Measurements from ENCODE around the gene PCIF1. TPM values are rescaled to one million over a fixed set of nuclear protein-coding genes. Genes with fewer than 3 reads are reported as not detected.
"Not testable (repeated sequence)": the region's sequence is repeated elsewhere in the genome, so short reads cannot be mapped to it uniquely, and the experiment has no call there.

PCIF1 gene
- total RNA-seq, 1 experiment from 2014 or later: 10.9 TPM

- in situ Hi-C loops (cut with HindIII; ENCODE audit: low pct_unique_long_range_greater_than_20kb, low sequenced_read_pairs): no loop called here
- no peak for DNase-seq (ENCODE audit: low read depth, low spot score)
Observed at GRCh38 chr20:45899046-45899835, 35.2 kb upstream of the PCIF1 start.

DNA sequence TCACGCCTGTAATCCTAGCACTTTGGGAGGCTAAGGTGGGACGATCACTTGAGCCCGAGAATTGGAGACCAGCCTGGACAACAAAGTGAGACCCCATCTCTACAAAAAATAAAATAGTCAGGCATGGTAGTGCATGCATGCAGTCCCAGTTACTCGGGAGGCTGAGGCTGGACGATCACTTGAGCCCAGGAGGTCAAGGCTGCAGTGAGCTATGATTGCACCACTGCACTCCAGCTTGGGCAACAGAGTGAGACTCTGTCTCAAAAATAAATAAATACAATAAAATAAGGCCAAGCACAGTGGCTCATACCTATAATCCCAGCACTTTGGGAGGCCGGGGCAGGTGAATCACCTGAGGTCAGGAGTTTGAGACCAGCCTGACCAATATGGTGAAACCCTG lies 33.2 kb upstream of the PCIF1 start:
- DNase-seq (ENCODE audit: low read depth, low spot score); in situ Hi-C loops (cut with HindIII; ENCODE audit: low pct_unique_long_range_greater_than_20kb, low sequenced_read_pairs): not testable (repeated sequence)

- in situ Hi-C loops (cut with HindIII; ENCODE audit: low pct_unique_long_range_greater_than_20kb, low sequenced_read_pairs): no loop called here
- DNase-seq (ENCODE audit: low read depth, low spot score): no peak
Observed at GRCh38 chr20:45902199-45902701, 32.2 kb upstream of the PCIF1 start.

DNA sequence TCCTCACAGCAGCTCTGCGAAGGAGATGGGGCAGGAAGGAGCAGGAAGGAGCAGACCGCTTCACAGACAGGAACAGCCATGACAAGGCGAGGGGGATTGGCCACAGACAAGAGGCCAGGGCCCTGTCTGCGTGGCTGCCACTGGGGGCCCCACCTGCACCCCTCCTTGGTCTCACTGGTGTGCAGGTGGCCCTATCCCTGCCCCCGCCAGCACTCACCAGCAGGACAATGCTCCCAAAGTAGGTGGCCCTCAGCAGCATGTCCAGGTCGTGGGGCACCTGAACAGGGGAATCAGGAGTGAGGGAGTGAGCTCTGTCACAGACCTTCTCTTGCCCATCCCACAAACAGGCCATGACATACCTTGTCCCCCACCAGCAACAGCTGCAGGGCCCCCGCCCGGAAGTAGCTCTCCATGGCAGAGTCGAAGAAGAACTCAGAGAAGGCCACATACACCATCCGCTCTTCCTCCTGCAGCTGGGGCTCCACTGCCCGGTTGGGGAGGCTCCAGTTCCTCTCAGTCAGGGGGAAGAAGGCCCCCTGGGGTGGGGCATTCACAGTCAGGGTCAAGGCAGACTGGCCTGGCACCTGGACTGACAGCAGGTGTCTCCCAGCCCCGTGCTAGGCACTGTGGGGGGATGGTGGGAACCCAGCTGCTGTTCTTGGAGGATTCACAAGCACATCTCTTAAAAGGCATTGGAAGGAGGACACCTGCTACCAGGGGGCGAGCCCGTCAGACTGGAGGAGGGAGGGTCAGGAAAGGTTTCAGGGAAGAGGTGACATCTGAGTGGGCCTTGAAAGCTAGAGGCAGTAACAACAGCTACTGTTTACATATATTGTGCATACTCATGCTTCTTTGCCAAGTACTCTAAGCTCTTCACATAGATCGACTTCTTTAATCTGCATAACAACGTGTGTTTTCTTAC lies 29.6 kb upstream of the PCIF1 start:
- no peak for DNase-seq (ENCODE audit: low read depth, low spot score)
- in situ Hi-C loops (cut with HindIII; ENCODE audit: low pct_unique_long_range_greater_than_20kb, low sequenced_read_pairs): no loop called here

DNA sequence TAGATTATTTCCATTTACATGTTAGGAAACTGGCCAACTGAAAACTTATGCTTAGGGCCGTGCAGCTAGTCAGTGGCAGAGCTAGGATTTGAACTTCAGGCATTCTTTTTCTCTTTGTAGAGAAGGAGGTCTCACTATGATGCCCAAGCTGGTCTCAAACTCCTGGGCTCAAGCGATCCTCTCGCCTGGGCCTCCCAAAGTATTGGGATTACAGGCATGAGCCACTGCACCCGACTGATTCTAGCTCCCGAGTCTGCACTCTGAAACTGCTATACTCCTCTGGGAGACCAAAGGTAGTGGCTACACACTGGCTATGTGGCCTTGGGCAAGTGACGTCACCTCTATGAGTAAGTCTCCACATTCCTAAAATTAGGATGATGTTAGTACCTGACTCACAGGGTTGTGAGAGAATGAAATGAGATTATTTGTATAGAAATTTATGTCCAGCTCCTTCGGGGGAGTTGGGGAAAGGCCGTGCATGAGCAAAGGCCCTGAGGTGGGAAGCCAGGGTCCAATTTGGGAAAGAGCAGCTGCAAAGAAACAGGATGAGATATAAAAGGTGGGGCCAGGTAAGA lies 28.9 kb upstream of the PCIF1 start:
- in situ Hi-C loops (cut with HindIII; ENCODE audit: low pct_unique_long_range_greater_than_20kb, low sequenced_read_pairs): no loop called here
- no peak for DNase-seq (ENCODE audit: low read depth, low spot score)

GRCh38 chr20:45907219-45907948 lies 27.1 kb upstream of the PCIF1 start:
- DNase-seq (ENCODE audit: low read depth, low spot score): no peak
- in situ Hi-C loops (cut with HindIII; ENCODE audit: low pct_unique_long_range_greater_than_20kb, low sequenced_read_pairs): no loop called here

DNA sequence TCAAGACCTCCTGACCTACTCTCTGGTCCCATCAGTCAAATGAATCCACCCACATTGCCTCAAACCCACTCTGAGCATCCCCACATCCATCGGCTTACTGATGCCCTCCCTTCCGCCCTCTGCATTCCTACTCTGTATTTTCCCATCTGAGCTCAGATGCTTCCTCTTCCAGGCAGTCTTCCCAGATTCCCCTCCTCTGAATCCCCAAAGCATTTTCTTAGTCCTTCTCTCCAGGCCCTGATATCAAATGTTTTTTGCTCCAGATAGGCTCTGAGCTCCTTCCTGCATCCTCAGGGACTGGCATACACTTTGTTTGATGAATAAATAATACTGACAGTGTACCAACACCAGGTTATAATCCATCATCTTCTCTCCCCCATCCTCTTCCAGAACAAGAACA lies 26.4 kb upstream of the PCIF1 start:
- DNase-seq (ENCODE audit: low read depth, low spot score): no peak
- in situ Hi-C loops (cut with HindIII; ENCODE audit: low pct_unique_long_range_greater_than_20kb, low sequenced_read_pairs): no loop called here

DNA sequence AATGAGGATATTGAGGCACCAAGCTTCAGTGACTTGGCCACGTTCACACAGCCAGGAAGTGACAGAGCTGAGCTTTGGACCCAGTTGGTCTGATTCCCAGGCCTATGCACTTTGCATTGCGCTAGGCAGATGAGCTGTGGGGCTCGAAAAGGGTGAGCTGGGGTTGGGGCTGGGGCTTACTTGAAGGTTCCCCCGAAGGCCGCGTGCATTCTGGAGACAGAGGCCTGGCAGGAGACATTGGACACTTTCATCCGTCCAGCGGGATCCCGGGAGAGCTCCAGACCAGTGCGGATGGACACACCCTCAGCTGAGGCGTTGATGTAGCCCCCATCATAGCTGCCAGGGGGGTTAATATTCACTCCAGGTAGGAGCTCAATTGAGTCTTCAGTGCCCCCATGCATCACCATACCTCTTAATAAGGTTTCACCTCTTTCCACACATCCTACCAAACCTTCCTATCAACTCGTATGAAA lies 25.1 kb upstream of the PCIF1 start:
- in situ Hi-C loops (cut with HindIII; ENCODE audit: low pct_unique_long_range_greater_than_20kb, low sequenced_read_pairs): no loop called here
- DNase-seq (ENCODE audit: low read depth, low spot score): no peak

- in situ Hi-C loops (cut with HindIII; ENCODE audit: low pct_unique_long_range_greater_than_20kb, low sequenced_read_pairs): no loop called here
- DNase-seq (ENCODE audit: low read depth, low spot score): no peak
Observed at GRCh38 chr20:45909817-45910669, 24.4 kb upstream of the PCIF1 start.

DNA sequence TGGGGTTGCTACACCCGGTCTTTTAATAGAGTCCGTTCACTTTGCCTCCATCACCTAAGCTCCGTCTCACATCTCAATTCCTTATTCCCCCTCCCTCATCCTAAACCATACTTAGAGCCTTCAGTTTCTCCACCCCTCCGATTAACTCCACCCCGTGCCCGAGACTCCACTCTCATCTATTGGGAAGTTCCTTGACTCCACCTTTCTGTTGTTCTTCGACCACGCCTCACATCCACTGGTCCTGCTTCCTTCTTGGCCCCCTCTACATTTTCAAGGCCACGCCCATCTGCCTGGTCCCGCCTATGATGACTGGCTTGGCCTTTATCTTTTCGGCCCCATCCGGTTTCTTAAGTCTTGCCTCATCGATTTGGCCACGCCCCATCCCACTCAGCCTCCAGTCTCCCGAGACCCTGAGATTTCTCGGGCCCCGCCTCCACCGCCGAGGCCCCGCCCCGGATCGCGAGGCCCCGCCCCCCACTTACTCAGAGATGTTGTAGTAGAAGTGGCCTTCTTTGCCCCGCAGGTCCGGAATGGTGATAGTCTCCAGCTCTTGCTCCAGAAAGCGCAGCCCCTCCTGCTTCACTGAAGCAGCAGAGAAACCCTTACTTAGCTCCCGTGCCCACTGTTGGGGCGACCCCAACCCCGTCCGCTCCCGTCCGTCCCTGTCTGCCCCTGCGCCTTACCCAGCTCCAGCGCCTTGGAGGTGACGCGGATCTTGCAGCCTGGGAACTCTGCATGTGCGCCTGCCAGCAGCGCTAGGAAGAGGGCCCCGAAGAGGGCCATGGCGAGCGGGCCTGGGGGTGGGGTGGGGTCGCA lies 23.6 kb upstream of the PCIF1 start:
- peak; percentile 90 for DNase-seq (ENCODE audit: low read depth, low spot score)
- in situ Hi-C loops (cut with HindIII; ENCODE audit: low pct_unique_long_range_greater_than_20kb, low sequenced_read_pairs): no loop called here

DNA sequence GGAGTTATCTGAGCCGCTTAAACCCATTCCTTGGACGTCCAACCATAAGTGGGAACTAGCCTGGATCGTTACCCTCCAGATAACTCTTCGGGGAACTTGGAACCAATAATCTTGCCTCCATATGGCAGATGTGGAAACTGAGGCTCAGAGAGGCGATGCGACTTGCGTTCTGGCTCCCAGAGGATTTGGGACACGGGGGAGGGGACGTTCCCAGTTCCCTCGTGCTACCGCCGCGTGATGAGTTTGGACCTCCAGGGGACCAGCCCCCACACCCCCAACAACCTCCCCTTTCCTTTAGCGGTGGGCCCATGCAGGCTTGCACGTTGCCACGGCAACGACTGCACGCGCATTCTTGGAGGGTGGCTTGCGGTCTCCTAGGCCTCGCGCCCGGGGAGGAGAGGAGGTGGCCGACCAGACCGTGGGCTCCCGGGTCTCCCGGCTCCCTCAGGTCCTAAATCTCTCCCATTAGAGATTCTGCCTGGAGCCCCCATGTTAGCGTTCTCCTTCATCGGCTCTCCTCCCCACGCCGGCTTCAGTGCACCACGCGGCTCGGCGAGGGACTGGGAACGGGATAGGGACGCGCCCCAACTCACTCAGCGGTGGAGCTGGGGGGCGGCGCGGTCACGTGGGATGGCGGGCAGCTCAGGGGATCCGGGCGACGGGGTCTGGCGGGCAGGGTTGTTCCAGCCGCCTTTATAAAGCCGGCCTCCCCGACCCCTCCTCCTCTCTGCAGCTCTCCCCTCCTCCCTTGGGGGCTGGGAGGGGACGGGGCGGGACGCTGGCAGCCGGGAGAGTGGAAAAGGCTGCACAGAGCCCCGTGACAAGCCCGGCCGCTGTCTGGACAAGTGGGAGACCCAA lies 22.8 kb upstream of the PCIF1 start, which contains the start of gene PLTP:
Gene PLTP, minus strand, starts transcription at position 670 of the 858 bp plus-strand sequence. CDS start 703 bp downstream, outside the sequence.
- peak; percentile 24 for DNase-seq (ENCODE audit: low read depth, low spot score)
- in situ Hi-C loops (cut with HindIII; ENCODE audit: low pct_unique_long_range_greater_than_20kb, low sequenced_read_pairs): no loop called here

GRCh38 chr20:45912344-45912682 lies 22.2 kb upstream of the PCIF1 start:
- DNase-seq (ENCODE audit: low read depth, low spot score): no peak
- in situ Hi-C loops (cut with HindIII; ENCODE audit: low pct_unique_long_range_greater_than_20kb, low sequenced_read_pairs): no loop called here

DNA sequence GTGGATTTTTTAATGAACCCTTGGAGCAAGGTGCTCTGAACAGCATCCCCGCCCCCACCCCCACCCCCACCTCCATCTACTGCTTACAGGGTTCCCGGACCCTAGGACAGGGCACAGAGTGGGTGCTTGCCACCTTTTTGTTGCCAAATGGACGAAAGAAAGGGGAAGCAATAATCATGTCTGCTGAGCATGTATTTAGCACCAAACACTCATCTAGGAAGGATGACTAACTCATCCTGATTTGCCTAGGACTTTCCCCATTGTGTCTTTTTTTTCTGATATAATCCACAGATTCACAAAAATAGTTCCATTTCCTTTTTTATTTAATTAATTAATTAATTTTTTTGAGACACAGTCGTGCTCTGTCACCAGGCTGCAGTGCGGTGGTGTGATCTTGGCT lies 21.4 kb upstream of the PCIF1 start:
- in situ Hi-C loops (cut with HindIII; ENCODE audit: low pct_unique_long_range_greater_than_20kb, low sequenced_read_pairs): no loop called here
- no peak for DNase-seq (ENCODE audit: low read depth, low spot score)

GRCh38 chr20:45917790-45918141 lies 16.7 kb upstream of the PCIF1 start:
- no peak for DNase-seq (ENCODE audit: low read depth, low spot score)
- in situ Hi-C loops (cut with HindIII; ENCODE audit: low pct_unique_long_range_greater_than_20kb, low sequenced_read_pairs): no loop called here

- in situ Hi-C loops (cut with HindIII; ENCODE audit: low pct_unique_long_range_greater_than_20kb, low sequenced_read_pairs): no loop called here
- DNase-seq (ENCODE audit: low read depth, low spot score): no peak
Observed at GRCh38 chr20:45918182-45918737, 16.2 kb upstream of the PCIF1 start.

Measured in SK-MEL-5 (cell line).